Measurements from ENCODE around the gene GDF2. TPM values are rescaled to one million over a fixed set of nuclear protein-coding genes. Genes with fewer than 3 reads are reported as not detected.

Gene GDF2
- total RNA-seq, 1 experiment from 2014 or later: not detected

GRCh38 chr10:47291682-47292081 lies 30.6 kb upstream of the GDF2 start:
- DNase-seq (ENCODE audit: low read depth): no peak

GRCh38 chr10:47294057-47294456 lies 28.2 kb upstream of the GDF2 start:
- no peak for DNase-seq (ENCODE audit: low read depth)

GRCh38 chr10:47294501-47294900 lies 27.8 kb upstream of the GDF2 start:
- DNase-seq (ENCODE audit: low read depth): no peak

- no peak for DNase-seq (ENCODE audit: low read depth)
Measured at GRCh38 chr10:47295411-47295810, 26.8 kb upstream of the GDF2 start.

- no peak for DNase-seq (ENCODE audit: low read depth)
Measured at GRCh38 chr10:47296156-47296894, 25.9 kb upstream of the GDF2 start.

- DNase-seq (ENCODE audit: low read depth): no peak
Measured at GRCh38 chr10:47296941-47297340, 25.3 kb upstream of the GDF2 start.

GRCh38 chr10:47297866-47298540 lies 24.3 kb upstream of the GDF2 start:
- no peak for DNase-seq (ENCODE audit: low read depth)

- DNase-seq (ENCODE audit: low read depth): no peak
Measured at GRCh38 chr10:47298715-47299114, 23.5 kb upstream of the GDF2 start.

- DNase-seq (ENCODE audit: low read depth): no peak
Measured at GRCh38 chr10:47299611-47300428, 22.4 kb upstream of the GDF2 start, which contains the start of gene GDF10. Gene GDF10 (plus strand): TSS chr10:47300197. CDS start chr10:47300652, 455 bp downstream.

- no peak for DNase-seq (ENCODE audit: low read depth)
Measured at GRCh38 chr10:47300429-47300931, 21.8 kb upstream of the GDF2 start.

- no peak for DNase-seq (ENCODE audit: low read depth)
Measured at GRCh38 chr10:47301833-47302232, 20.4 kb upstream of the GDF2 start.

GRCh38 chr10:47303105-47303504 lies 19.1 kb upstream of the GDF2 start:
- no peak for DNase-seq (ENCODE audit: low read depth)

GRCh38 chr10:47303866-47304265 lies 18.4 kb upstream of the GDF2 start:
- DNase-seq (ENCODE audit: low read depth): no peak

- DNase-seq (ENCODE audit: low read depth): no peak
Measured at GRCh38 chr10:47305566-47305965, 16.7 kb upstream of the GDF2 start.

- DNase-seq (ENCODE audit: low read depth): no peak
Measured at GRCh38 chr10:47306387-47307210, 15.7 kb upstream of the GDF2 start.

- DNase-seq (ENCODE audit: low read depth): no peak
Measured at GRCh38 chr10:47307381-47307780, 14.9 kb upstream of the GDF2 start.

GRCh38 chr10:47308775-47309174 lies 13.5 kb upstream of the GDF2 start:
- no peak for DNase-seq (ENCODE audit: low read depth)

- DNase-seq (ENCODE audit: low read depth): no peak
Measured at GRCh38 chr10:47309408-47310089, 12.7 kb upstream of the GDF2 start.

GRCh38 chr10:47310090-47310505 lies 12.2 kb upstream of the GDF2 start:
- DNase-seq (ENCODE audit: low read depth): no peak

- no peak for DNase-seq (ENCODE audit: low read depth)
Measured at GRCh38 chr10:47311193-47311931, 10.9 kb upstream of the GDF2 start.

Data from HT1080 (cell line).